Measurements from ENCODE around the gene STK39. TPM values are rescaled to one million over a fixed set of nuclear protein-coding genes. Genes with fewer than 3 reads are reported as not detected.

Gene STK39
- total RNA-seq, 1 experiment from 2014 or later, result 15.9 TPM

DNA sequence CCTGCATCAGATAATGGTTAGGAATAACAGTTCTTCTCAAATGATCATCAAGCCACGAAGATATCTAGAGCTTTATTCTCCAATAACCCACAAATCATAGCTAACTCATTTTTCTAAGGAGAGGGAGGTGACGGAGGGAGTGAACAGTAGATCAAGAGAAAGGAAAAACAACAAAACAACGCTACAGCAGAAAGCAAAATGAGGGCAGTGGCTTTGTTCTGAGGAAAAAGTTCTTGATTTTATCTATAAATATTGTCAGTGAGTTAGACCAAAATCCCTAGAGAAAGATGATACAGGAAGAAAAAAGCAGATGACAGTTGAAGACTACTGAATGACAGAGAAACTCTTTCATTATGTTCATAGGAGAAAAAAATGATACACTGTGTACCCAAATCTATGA, 71.0 kb downstream of the STK39 start:
- Histone ChIP-seq H3K27me3 (replicated peaks; ENCODE audit: insufficient read depth, low read depth, low read length, poor library complexity) (no peaks in the 10 kb centered on the region), H3K36me3 (ENCODE audit: insufficient read depth, low read length, poor library complexity, severe bottlenecking) (no peaks in the 10 kb centered on the region), H3K4me3 (ENCODE audit: low read depth, low read length, poor library complexity, severe bottlenecking) (no peak overlapping the region), H3K9me3 (ENCODE audit: low read depth, low read length, poor library complexity, severe bottlenecking) (no peaks in the 10 kb centered on the region), H3K4me1 (ENCODE audit: insufficient read depth, low read length, poor library complexity, severe bottlenecking) (no peaks in the 10 kb centered on the region), H3K27ac (ENCODE audit: low read depth, low read length, poor library complexity, severe bottlenecking) (no peak overlapping the region)
- intact Hi-C loops (cut with micrococcal nuclease; ENCODE audit: unreplicated experiment), result no loop called here
- ChIA-PET POLR2A (ENCODE audit: low non-redundant PET) (no interaction called here), CTCF (no interaction called here)
- TF ChIP-seq EZH2 (IDR thresholded peaks at IDR 0.05; ENCODE audit: borderline replicate concordance, low read depth, low read length, poor library complexity, severe bottlenecking), result no peak
- TF ChIP-seq, protein P1, sequence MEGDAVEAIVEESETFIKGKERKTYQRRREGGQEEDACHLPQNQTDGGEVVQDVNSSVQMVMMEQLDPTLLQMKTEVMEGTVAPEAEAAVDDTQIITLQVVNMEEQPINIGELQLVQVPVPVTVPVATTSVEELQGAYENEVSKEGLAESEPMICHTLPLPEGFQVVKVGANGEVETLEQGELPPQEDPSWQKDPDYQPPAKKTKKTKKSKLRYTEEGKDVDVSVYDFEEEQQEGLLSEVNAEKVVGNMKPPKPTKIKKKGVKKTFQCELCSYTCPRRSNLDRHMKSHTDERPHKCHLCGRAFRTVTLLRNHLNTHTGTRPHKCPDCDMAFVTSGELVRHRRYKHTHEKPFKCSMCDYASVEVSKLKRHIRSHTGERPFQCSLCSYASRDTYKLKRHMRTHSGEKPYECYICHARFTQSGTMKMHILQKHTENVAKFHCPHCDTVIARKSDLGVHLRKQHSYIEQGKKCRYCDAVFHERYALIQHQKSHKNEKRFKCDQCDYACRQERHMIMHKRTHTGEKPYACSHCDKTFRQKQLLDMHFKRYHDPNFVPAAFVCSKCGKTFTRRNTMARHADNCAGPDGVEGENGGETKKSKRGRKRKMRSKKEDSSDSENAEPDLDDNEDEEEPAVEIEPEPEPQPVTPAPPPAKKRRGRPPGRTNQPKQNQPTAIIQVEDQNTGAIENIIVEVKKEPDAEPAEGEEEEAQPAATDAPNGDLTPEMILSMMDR (conservative IDR thresholded peaks at IDR 0.05; ENCODE audit: low read depth, low read length), result no peak
- no TSS peak for BruUV-seq (replicated peaks)
- DNase-seq (ENCODE audit: low spot score), result no peak

DNA sequence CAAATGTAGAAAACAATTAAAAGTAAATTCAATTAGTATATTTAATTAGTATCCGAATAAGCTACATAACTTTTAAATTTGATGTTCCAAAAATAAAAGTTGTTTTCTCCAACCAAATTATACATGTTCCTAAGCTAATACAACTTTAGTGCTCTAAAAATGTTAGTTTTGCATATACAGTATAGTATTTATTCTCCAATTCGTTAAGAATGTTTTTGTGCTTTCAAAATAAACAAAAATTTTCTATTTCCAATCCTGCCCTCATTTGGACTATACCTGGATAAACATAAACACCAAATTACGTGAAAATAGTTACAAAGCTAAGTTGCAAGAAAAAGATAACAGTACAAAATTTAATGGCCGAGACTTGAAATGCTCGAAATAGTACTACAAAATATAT, 71.9 kb downstream of the STK39 start:
- CTCF ChIA-PET, result no interaction called here
- DNase-seq (ENCODE audit: low spot score), result no peak
- Histone ChIP-seq H3K4me1 (ENCODE audit: insufficient read depth, low read length, poor library complexity, severe bottlenecking) (no peaks in the 10 kb centered on the region), H3K27me3 (replicated peaks; ENCODE audit: insufficient read depth, low read depth, low read length, poor library complexity) (no peaks in the 10 kb centered on the region), H3K27ac (ENCODE audit: low read depth, low read length, poor library complexity, severe bottlenecking) (no peak overlapping the region), H3K9me3 (ENCODE audit: low read depth, low read length, poor library complexity, severe bottlenecking) (no peaks in the 10 kb centered on the region), H3K4me3 (ENCODE audit: low read depth, low read length, poor library complexity, severe bottlenecking) (no peak overlapping the region), H3K36me3 (ENCODE audit: insufficient read depth, low read length, poor library complexity, severe bottlenecking) (no peaks in the 10 kb centered on the region)
- intact Hi-C loops (cut with micrococcal nuclease; ENCODE audit: unreplicated experiment), result no loop called here
- POLR2A ChIA-PET (ENCODE audit: low non-redundant PET), result no interaction called here
- no TSS peak for BruUV-seq (replicated peaks)
- TF ChIP-seq EZH2 (IDR thresholded peaks at IDR 0.05; ENCODE audit: borderline replicate concordance, low read depth, low read length, poor library complexity, severe bottlenecking), result no peak
- TF ChIP-seq, protein P1 (conservative IDR thresholded peaks at IDR 0.05; ENCODE audit: low read depth, low read length), result no peak

GRCh38 chr2:168174756-168175155, 72.6 kb downstream of the STK39 start:
- Histone ChIP-seq H3K36me3 (ENCODE audit: insufficient read depth, low read length, poor library complexity, severe bottlenecking) (no peaks in the 10 kb centered on the region), H3K27me3 (replicated peaks; ENCODE audit: insufficient read depth, low read depth, low read length, poor library complexity) (no peaks in the 10 kb centered on the region), H3K9me3 (ENCODE audit: low read depth, low read length, poor library complexity, severe bottlenecking) (no peaks in the 10 kb centered on the region), H3K27ac (ENCODE audit: low read depth, low read length, poor library complexity, severe bottlenecking) (no peak overlapping the region), H3K4me3 (ENCODE audit: low read depth, low read length, poor library complexity, severe bottlenecking) (no peak overlapping the region), H3K4me1 (ENCODE audit: insufficient read depth, low read length, poor library complexity, severe bottlenecking) (no peaks in the 10 kb centered on the region)
- no peak for DNase-seq (ENCODE audit: low spot score)
- ChIA-PET CTCF (no interaction called here), POLR2A (ENCODE audit: low non-redundant PET) (no interaction called here)
- no TSS peak for BruUV-seq (replicated peaks)
- TF ChIP-seq, protein P1 (conservative IDR thresholded peaks at IDR 0.05; ENCODE audit: low read depth, low read length), result no peak
- no peak for TF ChIP-seq EZH2 (IDR thresholded peaks at IDR 0.05; ENCODE audit: borderline replicate concordance, low read depth, low read length, poor library complexity, severe bottlenecking)
- intact Hi-C loops (cut with micrococcal nuclease; ENCODE audit: unreplicated experiment), result no loop called here

Data from A673 (cell line).